Epithelial cell of proximal tubule (primary cell): Measurements from ENCODE around the gene JOSD2. TPM values are rescaled to one million over a fixed set of nuclear protein-coding genes. Genes with fewer than 3 reads are reported as not detected.
"Not testable (repeated sequence)": the region's sequence is repeated elsewhere in the genome, so short reads cannot be mapped to it uniquely, and the experiment has no call there.

Source experiments
- DNase-seq: peaks from one replicate; pipeline ENCODE4 v3.0.0-alpha.2; 2011; ENCODE audit warnings: low read depth
- H3K4me3 ChIP-seq: 2 replicates; pipeline ENCODE4 v1.5.1; 2011; ENCODE audit warnings: low read depth, mild to moderate bottlenecking, low read length
- total RNA-seq: library from RNA; depleted of rRNA; stranded (reverse); fragments of >200 nt; gene quantifications from 2 replicates; pipeline ENCODE4 v1.2.3, GENCODE V29; 2015
- TF ChIP-seq, protein P1 (sequence below): conservative IDR thresholded peaks from 2 replicates; pipeline ENCODE4 v1.5.1; 2012; ENCODE audit warnings: low read depth, mild to moderate bottlenecking, low read length

Gene JOSD2
- total RNA-seq, 1 donor from 2014 or later = 16.1 TPM

DNA sequence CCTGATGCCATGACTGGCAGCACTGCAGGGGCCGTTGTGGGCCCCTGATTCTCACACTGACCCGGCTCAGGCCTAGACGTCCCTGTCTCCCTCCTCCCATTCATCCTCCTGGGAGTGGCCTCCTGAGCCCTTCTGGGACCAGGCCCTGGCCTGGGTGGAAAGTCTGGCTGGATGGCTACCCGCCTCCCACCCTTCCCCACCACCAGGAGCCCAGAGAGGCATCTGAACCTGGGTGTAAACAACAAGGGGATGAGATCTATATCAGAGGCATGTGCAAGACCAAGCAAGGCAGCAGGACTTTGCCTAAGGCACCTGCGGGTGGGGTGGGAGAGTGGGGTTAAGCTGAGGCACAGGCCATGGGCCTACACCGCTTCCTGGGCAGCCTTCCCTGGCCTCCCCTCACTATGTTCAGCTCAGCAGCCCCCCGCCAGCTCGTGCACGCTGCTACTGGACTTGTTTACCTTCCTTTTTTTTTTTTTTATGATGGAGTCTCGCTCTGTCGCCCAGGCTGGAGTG is 24.7 kb upstream of the JOSD2 start:
- DNase-seq = no peak
- H3K4me3 ChIP-seq = no peak overlapping the region
- TF ChIP-seq, protein P1, sequence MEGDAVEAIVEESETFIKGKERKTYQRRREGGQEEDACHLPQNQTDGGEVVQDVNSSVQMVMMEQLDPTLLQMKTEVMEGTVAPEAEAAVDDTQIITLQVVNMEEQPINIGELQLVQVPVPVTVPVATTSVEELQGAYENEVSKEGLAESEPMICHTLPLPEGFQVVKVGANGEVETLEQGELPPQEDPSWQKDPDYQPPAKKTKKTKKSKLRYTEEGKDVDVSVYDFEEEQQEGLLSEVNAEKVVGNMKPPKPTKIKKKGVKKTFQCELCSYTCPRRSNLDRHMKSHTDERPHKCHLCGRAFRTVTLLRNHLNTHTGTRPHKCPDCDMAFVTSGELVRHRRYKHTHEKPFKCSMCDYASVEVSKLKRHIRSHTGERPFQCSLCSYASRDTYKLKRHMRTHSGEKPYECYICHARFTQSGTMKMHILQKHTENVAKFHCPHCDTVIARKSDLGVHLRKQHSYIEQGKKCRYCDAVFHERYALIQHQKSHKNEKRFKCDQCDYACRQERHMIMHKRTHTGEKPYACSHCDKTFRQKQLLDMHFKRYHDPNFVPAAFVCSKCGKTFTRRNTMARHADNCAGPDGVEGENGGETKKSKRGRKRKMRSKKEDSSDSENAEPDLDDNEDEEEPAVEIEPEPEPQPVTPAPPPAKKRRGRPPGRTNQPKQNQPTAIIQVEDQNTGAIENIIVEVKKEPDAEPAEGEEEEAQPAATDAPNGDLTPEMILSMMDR = no peak

DNA sequence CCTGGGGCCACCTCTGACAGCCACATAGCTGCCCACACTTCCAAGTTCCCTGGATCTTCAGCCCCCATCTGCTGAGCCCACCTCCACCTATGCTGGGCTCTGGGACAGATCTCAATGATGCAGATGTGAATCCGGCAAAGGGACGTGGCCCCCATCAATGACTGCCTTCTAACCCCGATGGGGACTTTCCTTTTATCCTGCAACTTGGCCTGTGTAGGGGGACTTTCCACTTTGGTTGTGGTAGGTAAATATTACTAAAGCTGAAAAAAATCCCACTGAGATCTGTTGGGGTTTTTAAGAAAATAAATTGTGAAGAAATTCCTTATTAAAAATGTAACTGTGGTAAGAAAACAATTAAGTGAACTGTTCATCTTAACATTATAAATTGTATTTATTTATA is 23.5 kb upstream of the JOSD2 start:
- TF ChIP-seq, protein P1 = no peak
- no peak for DNase-seq
- no peak overlapping the region for H3K4me3 ChIP-seq

DNA sequence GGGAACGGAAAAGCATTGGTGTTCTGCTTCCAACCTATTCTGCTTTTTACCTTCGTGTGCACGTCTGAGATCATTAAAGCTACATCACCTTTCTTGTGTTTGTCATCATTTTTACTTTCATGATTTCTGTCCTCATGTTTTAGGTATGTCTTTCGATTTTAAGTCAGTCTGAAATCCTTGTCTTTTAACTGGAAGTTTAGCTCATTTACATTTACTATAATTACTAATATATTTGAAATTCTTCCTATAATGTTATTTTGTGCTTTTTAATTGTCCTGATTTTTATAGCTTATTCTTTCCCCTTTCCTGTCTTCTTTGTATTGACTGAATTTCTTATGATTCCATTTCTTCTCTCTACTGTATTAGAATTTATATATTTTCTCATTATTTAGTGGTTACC is 22.0 kb upstream of the JOSD2 start:
- TF ChIP-seq, protein P1 = no peak
- no peak for DNase-seq
- H3K4me3 ChIP-seq = no peak overlapping the region

DNA sequence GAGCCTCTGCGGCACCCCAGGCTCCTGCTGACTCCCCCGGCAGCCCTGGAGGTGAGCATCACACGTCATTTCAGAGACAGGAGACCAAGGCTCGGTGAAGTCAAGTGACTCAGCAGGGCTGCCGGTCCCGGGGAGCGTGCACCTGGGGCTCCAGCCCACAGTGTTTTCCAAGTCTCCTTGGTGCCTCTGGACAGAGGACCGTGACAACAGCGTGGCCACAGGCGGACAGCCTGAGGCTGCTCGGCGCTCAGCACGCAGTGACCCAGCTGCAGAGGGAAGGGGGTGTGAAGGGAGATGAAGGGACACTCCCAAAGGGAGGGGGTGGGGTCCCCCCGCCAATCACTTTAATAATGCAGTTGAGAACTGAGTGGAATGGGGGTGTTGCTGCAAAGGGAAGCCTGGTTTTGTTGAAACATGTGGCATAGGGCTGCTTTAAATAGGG is 20.2 kb upstream of the JOSD2 start:
- DNase-seq = no peak
- TF ChIP-seq, protein P1 = no peak
- no peak overlapping the region for H3K4me3 ChIP-seq

DNA sequence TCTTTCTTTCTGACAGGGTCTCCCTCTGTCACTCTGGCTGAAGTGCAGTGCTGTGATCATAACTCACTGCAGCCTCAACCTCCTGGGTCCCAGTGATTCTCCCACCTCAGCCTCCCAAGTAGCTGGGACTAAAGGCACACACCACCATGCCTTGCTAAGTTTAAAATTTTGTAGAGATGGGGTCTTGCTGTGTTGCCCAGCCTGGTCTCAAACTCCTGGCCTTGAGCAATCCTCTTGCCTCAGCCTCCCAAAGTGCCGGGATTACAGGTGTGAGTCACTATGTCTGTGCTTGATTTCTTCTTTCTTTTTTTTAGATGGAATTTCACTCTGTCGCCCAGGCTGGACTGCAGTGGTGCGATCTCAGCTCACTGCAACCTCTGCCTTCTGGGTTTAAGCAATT is 17.1 kb upstream of the JOSD2 start:
- not testable (repeated sequence) for DNase-seq, H3K4me3 ChIP-seq

DNA sequence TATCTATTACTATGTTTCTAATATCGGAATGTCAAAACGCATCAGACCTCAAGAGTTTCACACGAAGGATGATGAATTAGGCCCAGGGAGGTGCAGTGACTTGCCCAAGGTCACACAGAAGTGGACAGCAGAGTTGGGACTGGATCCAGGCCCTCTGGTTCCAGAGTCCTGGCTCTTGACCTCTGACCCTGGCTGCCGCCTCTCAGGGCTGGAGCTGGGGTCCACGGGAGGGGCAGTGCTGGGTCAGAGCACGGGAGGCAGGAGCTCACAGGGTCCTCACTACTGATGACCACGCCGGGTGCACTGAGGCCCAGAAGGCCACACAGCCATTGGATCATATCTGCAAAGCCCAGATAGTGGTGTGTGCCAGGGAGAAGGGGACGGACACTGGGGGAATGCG is 11.9 kb upstream of the JOSD2 start:
- DNase-seq = no peak
- H3K4me3 ChIP-seq = no peak overlapping the region
- TF ChIP-seq, protein P1 = no peak

DNA sequence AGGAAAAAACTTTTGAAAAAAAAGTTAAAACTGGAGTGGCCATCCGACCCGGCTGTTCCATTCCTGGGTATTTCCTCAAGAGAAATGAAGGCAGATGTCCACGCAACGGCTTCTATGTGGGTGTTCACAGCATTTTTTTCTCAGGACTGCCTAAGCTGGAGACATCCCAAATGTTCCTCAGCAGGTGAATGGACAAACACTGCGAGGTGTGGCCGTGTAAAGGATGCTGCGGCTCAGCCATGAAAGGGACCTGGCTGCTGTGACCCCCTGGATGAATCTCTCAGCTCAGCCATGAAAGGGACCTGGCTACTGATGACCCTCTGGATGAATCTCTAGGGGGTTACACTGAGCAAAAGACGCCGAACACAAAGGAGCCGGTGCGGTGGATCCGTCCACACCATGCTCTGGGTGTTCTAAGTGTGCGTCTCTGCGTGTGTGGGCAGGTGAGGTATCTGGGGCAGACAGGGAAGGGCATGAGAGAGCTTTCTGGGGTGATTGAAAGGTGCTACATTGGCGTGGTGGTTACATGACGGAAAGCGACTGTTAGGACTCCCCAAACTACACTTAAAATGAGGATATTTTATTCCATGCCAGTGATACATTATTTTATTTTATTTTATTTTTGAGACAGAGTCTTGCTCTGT is 10.0 kb upstream of the JOSD2 start:
- no peak for DNase-seq
- H3K4me3 ChIP-seq = no peak overlapping the region
- TF ChIP-seq, protein P1 = no peak
